A549 (cell line): Measurements from ENCODE around the gene MARCHF9. TPM values are rescaled to one million over a fixed set of nuclear protein-coding genes. Genes with fewer than 3 reads are reported as not detected.
A peak's percentile ranks its signal among the peaks of the same experiment; 100 is the strongest.

Experiments used
- ATAC-seq, 2 experiments: fragments of 200-7000 bp in 1 of 2; fragments of >200 bp in 1 of 2; cut with Nextera tagmentation in 1 of 2; cut with Tn5 transposase in 1 of 2; 3 replicates each; pipeline versions ENCODE4 v1.8.0 to v1.9.1; 2018 to 2020; ENCODE audit warnings: mild to moderate bottlenecking in 1 of 2, moderate library complexity in 1 of 2
- CTCF ChIA-PET: fragments of 300-600 bp; sonication (Branson Sonifier 250); formaldehyde crosslinking; extraction: SDS; loops from one replicate; lab custom pipeline; 2021; ENCODE audit warnings: antibody characterized with exemption, inconsistent platforms; lab: Yijun Ruan, JAX
- POLR2A ChIA-PET: fragments of 350-600 bp; formaldehyde crosslinking; extraction: SDS; loops from one replicate; lab custom pipeline; 2021; ENCODE audit warnings: antibody characterized with exemption, inconsistent platforms; lab: Yijun Ruan, JAX
- DNase-seq, 2 experiments: peaks; one replicate each; pipeline versions ENCODE4 v3.0.0 to v3.0.0-alpha.2; 2011 to 2016; ENCODE audit warnings: low read depth in 1 of 2, low spot score in 1 of 2
- FAIRE-seq: peaks from 2 replicates; lab custom pipeline; 2011; peaks lifted over from hg19 to GRCh38; lab: Jason Lieb, UNC
- H3K27ac ChIP-seq, 2 experiments: fragments of >200 bp; sonication (Bioruptor Twin); formaldehyde crosslinking; 3 replicates each; pipeline ENCODE4 v1.5.1; 2016 to 2017
- H3K4me1 ChIP-seq: fragments of >200 bp; sonication (Bioruptor Twin); formaldehyde crosslinking; 3 replicates; pipeline ENCODE4 v1.6.1; 2016
- H3K4me2 ChIP-seq: fragments of >200 bp; sonication (Bioruptor Twin); formaldehyde crosslinking; 3 replicates; pipeline ENCODE4 v1.6.1; 2016
- H3K4me3 ChIP-seq: fragments of >200 bp; sonication (Bioruptor Twin); formaldehyde crosslinking; 3 replicates; pipeline ENCODE4 v1.5.1; 2016
- H3K9me3 ChIP-seq: fragments of >200 bp; sonication (Bioruptor Twin); formaldehyde crosslinking; 3 replicates; pipeline ENCODE4 v1.6.1; 2016
- BCL3 ChIP-seq: fragments of >200 bp; sonication (Bioruptor Twin); formaldehyde crosslinking; IDR thresholded peaks from 3 replicates; pipeline ENCODE4 v1.6.1; 2016
- CTCF ChIP-seq: fragments of >200 bp; sonication (Bioruptor Twin); formaldehyde crosslinking; IDR thresholded peaks from 3 replicates; pipeline ENCODE4 v1.5.1; 2016
- FOSL2 ChIP-seq, 2 experiments: fragments of 450-650 bp in 1 of 2; fragments of >200 bp in 1 of 2; sonication (Bioruptor Twin) in 1 of 2; formaldehyde crosslinking; IDR thresholded peaks; 2 replicates each; pipeline versions ENCODE4 v1.5.0 to v1.6.1; 2016 to 2020; ENCODE audit warnings: mild to moderate bottlenecking in 1 of 2, moderate library complexity in 1 of 2
- FOXS1 ChIP-seq: fragments of 250-450 bp; sonication (Bioruptor Pico); IDR thresholded peaks from 2 replicates; pipeline ENCODE4 v1.5.0; 2020; ENCODE audit warnings: mild to moderate bottlenecking, moderate library complexity
- GATA3 ChIP-seq: IDR thresholded peaks from 2 replicates; pipeline ENCODE4 v1.6.1; 2012; ENCODE audit warnings: borderline replicate concordance
- HEYL ChIP-seq: fragments of 250-450 bp; sonication (Bioruptor Pico); IDR thresholded peaks from 2 replicates; pipeline ENCODE4 v1.8.0; 2021; ENCODE audit warnings: mild to moderate bottlenecking, moderate library complexity
- HOXA7 ChIP-seq: fragments of 250-450 bp; sonication (Bioruptor Pico); IDR thresholded peaks from 2 replicates; pipeline ENCODE4 v1.5.0; 2020; ENCODE audit warnings: mild to moderate bottlenecking, moderate library complexity
- JUNB ChIP-seq: fragments of >200 bp; sonication (Bioruptor Twin); formaldehyde crosslinking; IDR thresholded peaks from 2 replicates; pipeline ENCODE4 v1.6.1; 2016
- KDM5A ChIP-seq: fragments of 200-600 bp; sonication (generic); IDR thresholded peaks from 2 replicates; pipeline ENCODE4 v1.6.1; 2016; ENCODE audit warnings: antibody characterized with exemption, mild to moderate bottlenecking
- MYC ChIP-seq: IDR thresholded peaks from 2 replicates; pipeline ENCODE4 v1.6.1; 2012; ENCODE audit warnings: mild to moderate bottlenecking, inconsistent platforms, low read length, improper control_type of control experiment, borderline replicate concordance
- PBX3 ChIP-seq: IDR thresholded peaks from 2 replicates; pipeline ENCODE4 v1.6.1; 2012
- POLR2A ChIP-seq: IDR thresholded peaks from 2 replicates; pipeline ENCODE4 v1.6.1; 2012; ENCODE audit warnings: mild to moderate bottlenecking, low read length
- POLR2AphosphoS2 ChIP-seq: conservative IDR thresholded peaks from 2 replicates; pipeline ENCODE4 v1.6.1; 2012; ENCODE audit warnings: low read length, improper control_type of control experiment, inconsistent platforms
- RNF2 ChIP-seq: fragments of 200-600 bp; sonication (generic); IDR thresholded peaks from 2 replicates; pipeline ENCODE4 v1.6.1; 2016; ENCODE audit warnings: low read depth, mild to moderate bottlenecking, antibody characterized with exemption, moderate library complexity, borderline replicate concordance
- TFCP2L1 ChIP-seq: fragments of 250-450 bp; sonication (Bioruptor Pico); IDR thresholded peaks from 2 replicates; pipeline ENCODE4 v1.5.0; 2021; ENCODE audit warnings: mild to moderate bottlenecking
- ZC3H11A ChIP-seq: fragments of 450-650 bp; IDR thresholded peaks from 2 replicates; pipeline ENCODE4 v1.6.1; 2014; ENCODE audit warnings: antibody characterized with exemption, mild to moderate bottlenecking
- ZNF302 ChIP-seq: fragments of 250-450 bp; sonication (Bioruptor Pico); IDR thresholded peaks from 2 replicates; pipeline ENCODE4 v1.9.0; 2021; ENCODE audit warnings: inconsistent platforms, mild to moderate bottlenecking, moderate library complexity
- WGBS: methylation state at CpG from one replicate; pipeline ENCODE4 v1.1.6; 2017; ENCODE audit errors: missing lambda C conversion rate; 5-methylcytosine and 5-hydroxymethylcytosine counted together
- polyA plus RNA-seq, 4 experiments: library from polyadenylated mRNA; depleted of rRNA in 3 of 4; stranded (reverse); fragments of >200 nt; fragmentation: RNase III in 1 of 4; extraction: RNeasy Plus Mini Kit Qiagen cat#74134 plus additional on column Dnase treatment in 1 of 4; gene quantifications; 2 replicates in 3 of 4; 3 replicates in 1 of 4; pipeline ENCODE4 v1.2.3, GENCODE V29; 2011 to 2017
- TF ChIP-seq, protein P1 (sequence below): fragments of 250-450 bp; sonication (Bioruptor Pico); IDR thresholded peaks from 2 replicates; pipeline ENCODE4 v1.5.0; 2021; ENCODE audit warnings: mild to moderate bottlenecking, moderate library complexity, borderline replicate concordance

MARCHF9 gene
- polyA plus RNA-seq, 2 of the 4 experiments (the other 2 are of a cell fraction): 6.8 to 7.2 TPM

- TF ChIP-seq HEYL (CRISPR knock-in tag): no peak
- TF ChIP-seq PBX3: peak; percentile 45; the same call in 1 of the 2 replicates
- peak; percentile 83 for TF ChIP-seq POLR2A
- peak; percentile 50; the same call in 1 of the 2 replicates for TF ChIP-seq GATA3
- no peak for TF ChIP-seq FOSL2 (IDR thresholded peaks at IDR 0.05)
- no peak for TF ChIP-seq FOSL2 (CRISPR knock-in tag; IDR thresholded peaks at IDR 0.05)
- TF ChIP-seq TFCP2L1 (CRISPR knock-in tag): no peak
- peak; percentile 14; the same call in 1 of the 2 replicates for TF ChIP-seq ZC3H11A
- 0 out of 2 replicates have a peak, but pooled peaks have one; percentile 12 for TF ChIP-seq FOXS1 (CRISPR knock-in tag)
- TF ChIP-seq ZNF302: no peak
- peak; percentile 88 for TF ChIP-seq CTCF
- no peak for TF ChIP-seq POLR2AphosphoS2
- TF ChIP-seq BCL3: peak; percentile 93
- TF ChIP-seq, protein P1, sequence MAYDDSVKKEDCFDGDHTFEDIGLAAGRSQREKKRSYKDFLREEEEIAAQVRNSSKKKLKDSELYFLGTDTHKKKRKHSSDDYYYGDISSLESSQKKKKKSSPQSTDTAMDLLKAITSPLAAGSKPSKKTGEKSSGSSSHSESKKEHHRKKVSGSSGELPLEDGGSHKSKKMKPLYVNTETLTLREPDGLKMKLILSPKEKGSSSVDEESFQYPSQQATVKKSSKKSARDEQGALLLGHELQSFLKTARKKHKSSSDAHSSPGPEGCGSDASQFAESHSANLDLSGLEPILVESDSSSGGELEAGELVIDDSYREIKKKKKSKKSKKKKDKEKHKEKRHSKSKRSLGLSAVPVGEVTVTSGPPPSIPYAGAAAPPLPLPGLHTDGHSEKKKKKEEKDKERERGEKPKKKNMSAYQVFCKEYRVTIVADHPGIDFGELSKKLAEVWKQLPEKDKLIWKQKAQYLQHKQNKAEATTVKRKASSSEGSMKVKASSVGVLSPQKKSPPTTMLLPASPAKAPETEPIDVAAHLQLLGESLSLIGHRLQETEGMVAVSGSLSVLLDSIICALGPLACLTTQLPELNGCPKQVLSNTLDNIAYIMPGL (CRISPR knock-in tag): no peak
- peak; percentile 85 for TF ChIP-seq KDM5A
Measured at GRCh38 chr12:57782608-57783465, 27.9 kb downstream of the MARCHF9 start, which contains the start of gene TSFM (continued).

GRCh38 chr12:57783466-57783801 lies 28.5 kb downstream of the MARCHF9 start:
- Histone ChIP-seq H3K27ac (peak overlapping the region; percentile 75 to 89; a peak in 5 of 6 replicates), H3K4me2 (peak overlapping the region; percentile 74), H3K4me1 (peaks cover 8% of the 10 kb centered on the region), H3K9me3 (no peaks in the 10 kb centered on the region), H3K4me3 (peak overlapping the region; percentile 83)
- DNase-seq (no peak), ATAC-seq (no peak), FAIRE-seq (no peak)
- no peak for TF ChIP-seq RNF2
- no peak for TF ChIP-seq POLR2A
- no peak for TF ChIP-seq MYC
- ChIA-PET POLR2A (interaction anchor here (0.7 to 1.3 kb wide), 6 partner anchors 10 to 114 kb away, joined by 3 to 9 read pairs (median 4); partner anchors contain the start of genes EEF1AKMT3 and METTL1), CTCF (interaction anchor here (0.7 to 8.1 kb wide), 19 partner anchors 9 to 148 kb away, joined by 3 to 60 read pairs (median 6); partner anchors contain the start of genes CYP27B1, EEF1AKMT3 and METTL1)
- 67% methylated on average over 12 of the region's 12 CpGs for WGBS

DNA sequence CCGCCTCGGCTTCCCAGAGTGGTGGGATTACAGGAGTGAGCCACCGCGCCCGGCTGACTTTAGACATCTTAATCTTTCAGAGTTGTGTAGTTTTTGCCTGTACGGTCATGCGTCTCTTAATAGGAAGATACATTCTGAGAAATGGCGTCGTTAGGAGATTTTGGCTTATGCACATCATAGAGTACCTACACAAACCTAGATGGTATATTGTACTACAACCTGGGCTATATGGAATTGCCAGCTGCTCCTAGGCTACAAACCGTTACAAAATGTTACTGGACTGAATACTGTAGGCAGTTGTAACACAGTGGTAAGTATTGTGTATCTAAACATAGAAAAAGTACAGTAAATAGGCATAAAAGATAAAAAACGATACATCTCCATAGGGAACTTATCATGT lies 29.0 kb downstream of the MARCHF9 start:
- H3K9me3 ChIP-seq: no peaks in the 10 kb centered on the region
- peak overlapping the region; percentile 74 for H3K4me2 ChIP-seq
- TF ChIP-seq, protein P1 (CRISPR knock-in tag): no peak
- TF ChIP-seq HOXA7 (CRISPR knock-in tag) (no peak), JUNB (no peak)
- ATAC-seq: no peak
- H3K27ac ChIP-seq: no peak overlapping the region
- peak overlapping the region; percentile 83 for H3K4me3 ChIP-seq
- H3K4me1 ChIP-seq: peaks cover 8% of the 10 kb centered on the region
- ChIA-PET POLR2A (interaction anchor here (0.8 kb wide), 1 partner anchor 81 kb away, joined by 3 read pairs; no protein-coding TSS in a partner anchor), CTCF (interaction anchor here (0.9 to 8.1 kb wide), 7 partner anchors 9 to 119 kb away, joined by 3 to 60 read pairs (median 16); no protein-coding TSS in a partner anchor)
- no peak for DNase-seq
- no peak for FAIRE-seq
- WGBS: 84% methylated on average over 11 of the region's 11 CpGs
